Panc1 (cell line): Measurements from ENCODE around the gene PNP. TPM values are rescaled to one million over a fixed set of nuclear protein-coding genes. Genes with fewer than 3 reads are reported as not detected.

Experiments used
- ATAC-seq: fragments of 200-7000 bp; cut with Tn5 transposase; 2 replicates; pipeline ENCODE4 v1.9.1; 2020; ENCODE audit warnings: mild to moderate bottlenecking, moderate library complexity
- BruUV-seq: library from RNA; stranded (reverse); fragments of 400-500 nt; replicated peaks from 2 replicates; lab custom pipeline; 2021; lab: Mats Ljungman, UMichigan
- CTCF ChIA-PET: fragments of 300-600 bp; sonication (Branson Sonifier 250); formaldehyde crosslinking; loops from one replicate; lab custom pipeline; 2022; ENCODE audit warnings: antibody characterized with exemption; lab: Charles Lee
- POLR2A ChIA-PET: fragments of 300-600 bp; sonication (Branson Sonifier 250); formaldehyde crosslinking; loops from one replicate; lab custom pipeline; 2022; ENCODE audit warnings: antibody characterized with exemption; lab: Charles Lee
- DNase-seq: peaks from one replicate; pipeline ENCODE4 v3.0.0-alpha.2; 2010; ENCODE audit warnings: low read depth, low spot score
- H3K27ac ChIP-seq: 2 replicates; pipeline ENCODE4 v1.5.1; 2011; ENCODE audit warnings: mild to moderate bottlenecking, low read length, inconsistent platforms
- H3K27me3 ChIP-seq: fragments of 200-500 bp; sonication (Bioruptor generic); 2 replicates; pipeline ENCODE4 v1.6.0; 2014; ENCODE audit warnings: low read length, inconsistent platforms; ENCODE audit not compliant: control insufficient read depth, insufficient read depth
- H3K36me3 ChIP-seq: fragments of 200-500 bp; sonication (Bioruptor generic); 2 replicates; pipeline ENCODE4 v1.5.1; 2014; ENCODE audit warnings: inconsistent platforms, mild to moderate bottlenecking, low read length, moderate library complexity; ENCODE audit not compliant: control insufficient read depth, insufficient read depth
- H3K4me1 ChIP-seq: 2 replicates; pipeline ENCODE4 v1.5.1; 2011; ENCODE audit warnings: inconsistent platforms, mild to moderate bottlenecking, low read length, moderate library complexity; ENCODE audit not compliant: control insufficient read depth, insufficient read depth
- H3K4me3 ChIP-seq, 2 experiments: 2 replicates each; pipeline ENCODE4 v1.5.1; 2011 to 2012; ENCODE audit warnings: low read depth in 2 of 2, low read length in 2 of 2, mild to moderate bottlenecking in 2 of 2, inconsistent platforms in 1 of 2, moderate library complexity in 1 of 2
- H3K9me3 ChIP-seq: fragments of 200-500 bp; sonication (Bioruptor generic); 2 replicates; pipeline ENCODE4 v1.5.1; 2014; ENCODE audit warnings: low read depth, mild to moderate bottlenecking, inconsistent platforms, low read length, moderate library complexity; ENCODE audit not compliant: control insufficient read depth, insufficient read depth
- POLR2AphosphoS5 ChIP-seq: IDR thresholded peaks from 2 replicates; pipeline ENCODE4 v1.6.1; 2012; ENCODE audit warnings: mild to moderate bottlenecking, low read depth, low read length, moderate library complexity
- SIN3A ChIP-seq: IDR thresholded peaks from 2 replicates; pipeline ENCODE4 v1.6.1; 2012; ENCODE audit warnings: low read depth, mild to moderate bottlenecking, low read length, moderate library complexity, borderline replicate concordance; ENCODE audit not compliant: insufficient read depth
- TCF7L2 ChIP-seq: IDR thresholded peaks from 2 replicates; pipeline ENCODE4 v1.6.1; 2011; ENCODE audit warnings: mild to moderate bottlenecking, low read depth, low read length, inconsistent platforms
- in situ Hi-C: cut with HindIII; loops from 2 replicates; pipeline ENCODE4 v1.10.0; 2016; ENCODE audit warnings: low sequenced_read_pairs, low pct_unique_long_range_greater_than_20kb
- intact Hi-C: fragments of 100-400 bp; cut with micrococcal nuclease; formaldehyde crosslinking; loops from one replicate; pipeline ENCODE4 v1.10.0; 2022; ENCODE audit not compliant: unreplicated experiment
- total RNA-seq: library from RNA; stranded (reverse); gene quantifications from one replicate; pipeline ENCODE4 v1.2.1, GENCODE V29; 2021; ENCODE audit not compliant: unreplicated experiment
- TF ChIP-seq, protein P1 (sequence below), 2 experiments: IDR thresholded peaks; 2 replicates each; pipeline ENCODE4 v1.6.1; 2011 to 2012; ENCODE audit warnings: low read depth in 2 of 2, control low read depth in 1 of 2, low read length in 1 of 2, mild to moderate bottlenecking in 1 of 2, moderate library complexity in 1 of 2; ENCODE audit not compliant: insufficient read depth in 1 of 2
- TF ChIP-seq, protein P2 (sequence below): fragments of 450-650 bp; IDR thresholded peaks from 2 replicates; pipeline ENCODE4 v1.5.1; 2017; ENCODE audit warnings: mild to moderate bottlenecking

The PNP gene
- total RNA-seq, 1 experiment from 2014 or later: 35.1 TPM

DNA sequence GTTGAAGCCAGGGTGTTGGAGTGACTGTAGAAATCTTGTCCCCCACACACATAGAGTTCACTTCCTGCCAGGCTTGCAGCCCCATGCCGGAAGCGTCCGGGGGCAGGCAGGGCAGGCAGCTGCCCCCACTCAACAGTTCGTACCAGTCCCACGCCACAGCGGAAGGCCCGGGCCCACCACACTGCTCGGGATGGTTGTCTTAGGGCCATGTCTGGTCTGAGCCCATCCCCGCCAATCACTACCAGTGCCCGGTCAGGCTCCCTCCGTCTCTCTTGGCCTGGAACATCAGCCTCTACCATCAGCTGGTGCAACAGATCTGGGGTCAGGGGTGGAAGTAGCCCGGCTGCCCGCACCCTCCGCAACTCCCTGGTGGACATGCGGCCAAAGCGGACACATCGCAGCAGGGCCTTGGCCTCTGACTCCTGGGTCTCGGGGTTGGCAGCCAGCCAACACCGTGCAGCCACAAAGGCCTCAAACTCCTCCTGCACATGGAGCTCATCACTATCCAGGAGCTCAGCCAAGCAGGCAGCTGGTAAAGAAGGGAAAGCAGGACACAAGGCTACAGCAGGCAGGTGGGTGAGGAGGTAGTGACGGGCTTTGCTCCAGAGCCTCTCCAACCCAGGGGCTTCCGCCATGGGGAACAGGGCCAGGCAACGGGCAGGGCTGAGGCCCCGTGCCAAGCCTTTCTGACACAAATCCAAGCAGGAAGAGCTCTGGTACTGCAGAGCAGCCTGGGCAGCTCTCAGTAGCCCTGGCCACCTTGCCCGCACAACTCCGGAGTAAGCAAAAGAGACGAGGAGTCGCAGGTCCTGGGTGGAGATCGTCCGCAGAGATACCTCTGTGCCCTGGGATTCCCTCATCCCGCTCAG lies 39.2 kb upstream of the PNP start:
- no peaks in the 10 kb centered on the region for H3K36me3 ChIP-seq
- no peaks in the 10 kb centered on the region for H3K4me1 ChIP-seq
- TF ChIP-seq SIN3A (no peak), POLR2AphosphoS5 (no peak), TCF7L2 (no peak)
- TF ChIP-seq, protein P1, sequence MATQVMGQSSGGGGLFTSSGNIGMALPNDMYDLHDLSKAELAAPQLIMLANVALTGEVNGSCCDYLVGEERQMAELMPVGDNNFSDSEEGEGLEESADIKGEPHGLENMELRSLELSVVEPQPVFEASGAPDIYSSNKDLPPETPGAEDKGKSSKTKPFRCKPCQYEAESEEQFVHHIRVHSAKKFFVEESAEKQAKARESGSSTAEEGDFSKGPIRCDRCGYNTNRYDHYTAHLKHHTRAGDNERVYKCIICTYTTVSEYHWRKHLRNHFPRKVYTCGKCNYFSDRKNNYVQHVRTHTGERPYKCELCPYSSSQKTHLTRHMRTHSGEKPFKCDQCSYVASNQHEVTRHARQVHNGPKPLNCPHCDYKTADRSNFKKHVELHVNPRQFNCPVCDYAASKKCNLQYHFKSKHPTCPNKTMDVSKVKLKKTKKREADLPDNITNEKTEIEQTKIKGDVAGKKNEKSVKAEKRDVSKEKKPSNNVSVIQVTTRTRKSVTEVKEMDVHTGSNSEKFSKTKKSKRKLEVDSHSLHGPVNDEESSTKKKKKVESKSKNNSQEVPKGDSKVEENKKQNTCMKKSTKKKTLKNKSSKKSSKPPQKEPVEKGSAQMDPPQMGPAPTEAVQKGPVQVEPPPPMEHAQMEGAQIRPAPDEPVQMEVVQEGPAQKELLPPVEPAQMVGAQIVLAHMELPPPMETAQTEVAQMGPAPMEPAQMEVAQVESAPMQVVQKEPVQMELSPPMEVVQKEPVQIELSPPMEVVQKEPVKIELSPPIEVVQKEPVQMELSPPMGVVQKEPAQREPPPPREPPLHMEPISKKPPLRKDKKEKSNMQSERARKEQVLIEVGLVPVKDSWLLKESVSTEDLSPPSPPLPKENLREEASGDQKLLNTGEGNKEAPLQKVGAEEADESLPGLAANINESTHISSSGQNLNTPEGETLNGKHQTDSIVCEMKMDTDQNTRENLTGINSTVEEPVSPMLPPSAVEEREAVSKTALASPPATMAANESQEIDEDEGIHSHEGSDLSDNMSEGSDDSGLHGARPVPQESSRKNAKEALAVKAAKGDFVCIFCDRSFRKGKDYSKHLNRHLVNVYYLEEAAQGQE (IDR thresholded peaks at IDR 0.05; ENCODE audit: insufficient read depth in 1 of 2, low read depth in 2 of 2, low read length in 1 of 2): no peak
- TF ChIP-seq, protein P2, sequence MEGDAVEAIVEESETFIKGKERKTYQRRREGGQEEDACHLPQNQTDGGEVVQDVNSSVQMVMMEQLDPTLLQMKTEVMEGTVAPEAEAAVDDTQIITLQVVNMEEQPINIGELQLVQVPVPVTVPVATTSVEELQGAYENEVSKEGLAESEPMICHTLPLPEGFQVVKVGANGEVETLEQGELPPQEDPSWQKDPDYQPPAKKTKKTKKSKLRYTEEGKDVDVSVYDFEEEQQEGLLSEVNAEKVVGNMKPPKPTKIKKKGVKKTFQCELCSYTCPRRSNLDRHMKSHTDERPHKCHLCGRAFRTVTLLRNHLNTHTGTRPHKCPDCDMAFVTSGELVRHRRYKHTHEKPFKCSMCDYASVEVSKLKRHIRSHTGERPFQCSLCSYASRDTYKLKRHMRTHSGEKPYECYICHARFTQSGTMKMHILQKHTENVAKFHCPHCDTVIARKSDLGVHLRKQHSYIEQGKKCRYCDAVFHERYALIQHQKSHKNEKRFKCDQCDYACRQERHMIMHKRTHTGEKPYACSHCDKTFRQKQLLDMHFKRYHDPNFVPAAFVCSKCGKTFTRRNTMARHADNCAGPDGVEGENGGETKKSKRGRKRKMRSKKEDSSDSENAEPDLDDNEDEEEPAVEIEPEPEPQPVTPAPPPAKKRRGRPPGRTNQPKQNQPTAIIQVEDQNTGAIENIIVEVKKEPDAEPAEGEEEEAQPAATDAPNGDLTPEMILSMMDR: no peak
- no peak for DNase-seq
- no TSS peak for BruUV-seq
- H3K9me3 ChIP-seq: no peaks in the 10 kb centered on the region
- ChIA-PET CTCF (no interaction called here), POLR2A (no interaction called here)
- in situ Hi-C loops (no loop called here), intact Hi-C loops (no loop called here)
- ATAC-seq: no peak
- H3K4me3 ChIP-seq: no peak overlapping the region
- H3K27ac ChIP-seq: no peak overlapping the region
- no peaks in the 10 kb centered on the region for H3K27me3 ChIP-seq

DNA sequence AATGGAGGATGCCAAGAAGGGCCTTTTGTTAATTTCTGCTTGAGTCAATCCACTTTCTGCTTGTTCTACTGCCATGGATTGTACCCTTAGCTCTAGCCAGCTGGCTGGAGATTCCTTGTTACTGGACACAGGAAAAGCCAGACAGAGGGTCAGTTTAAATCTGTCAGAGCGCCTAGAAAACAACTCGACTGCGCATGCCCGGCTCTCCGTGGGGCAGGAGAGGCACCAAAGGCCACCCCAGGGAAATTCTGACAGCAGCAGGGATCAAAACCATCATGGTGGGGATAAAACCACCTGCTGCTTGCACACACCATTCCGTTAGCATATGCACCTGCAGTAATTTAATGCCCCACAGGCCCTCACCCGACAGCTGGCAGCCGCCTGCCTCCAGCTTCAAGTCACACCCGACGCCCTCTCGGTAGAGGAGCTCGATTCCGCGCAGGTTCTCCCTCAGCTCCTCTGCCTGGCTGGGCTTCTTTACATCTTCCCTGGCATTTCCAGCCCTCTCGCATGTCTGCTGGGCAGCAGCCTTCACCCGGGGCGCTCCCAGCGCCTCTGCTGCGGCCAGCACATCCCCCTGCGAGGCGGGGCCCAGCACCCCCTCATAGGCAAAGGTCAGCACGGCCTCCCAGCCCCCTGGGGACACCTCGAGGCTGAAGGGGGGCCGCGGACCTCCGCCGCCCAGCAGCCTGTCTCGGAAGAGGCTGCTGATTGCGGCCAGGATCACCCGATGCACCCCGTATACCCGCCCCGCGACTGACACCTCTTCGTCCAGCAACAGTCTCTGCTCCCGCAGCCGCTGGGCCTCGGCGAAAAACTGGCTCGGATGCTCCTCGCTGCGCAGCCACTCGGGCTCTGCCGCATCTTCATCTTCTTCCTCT lies 34.3 kb upstream of the PNP start:
- Histone ChIP-seq H3K27ac (no peak overlapping the region), H3K4me3 (no peak overlapping the region), H3K27me3 (no peaks in the 10 kb centered on the region), H3K4me1 (no peaks in the 10 kb centered on the region), H3K9me3 (no peaks in the 10 kb centered on the region), H3K36me3 (no peaks in the 10 kb centered on the region)
- no TSS peak for BruUV-seq
- ATAC-seq (no peak), DNase-seq (no peak)
- ChIA-PET CTCF (no interaction called here), POLR2A (no interaction called here)
- in situ Hi-C loops: no loop called here
- intact Hi-C loops: no loop called here
- no peak for TF ChIP-seq POLR2AphosphoS5
- TF ChIP-seq TCF7L2: no peak
- TF ChIP-seq, protein P2: no peak
- TF ChIP-seq, protein P1 (IDR thresholded peaks at IDR 0.05; ENCODE audit: insufficient read depth in 1 of 2, low read depth in 2 of 2, low read length in 1 of 2): no peak
- TF ChIP-seq SIN3A: no peak
